Fibroblast of mammary gland (primary cell): Measurements from ENCODE around the gene VASN.

Source experiments
- DNase-seq: peaks from one replicate; pipeline ENCODE4 v3.0.0-alpha.2; 2010; ENCODE audit warnings: low read depth
- H3K4me3 ChIP-seq: 2 replicates; pipeline ENCODE4 v1.5.1; 2011; ENCODE audit warnings: low read depth, mild to moderate bottlenecking, low read length, moderate library complexity; ENCODE audit not compliant: control insufficient read depth
- CTCF ChIP-seq: conservative IDR thresholded peaks from 2 replicates; pipeline ENCODE4 v1.5.1; 2011; ENCODE audit warnings: low read depth, low read length, inconsistent platforms; ENCODE audit not compliant: control insufficient read depth, insufficient read depth

The VASN gene

GRCh38 chr16:4386451-4386805 lies 14.8 kb downstream of the VASN start:
- no peak for TF ChIP-seq CTCF
- H3K4me3 ChIP-seq, result no peak overlapping the region
- DNase-seq, result peak; percentile 58

DNA sequence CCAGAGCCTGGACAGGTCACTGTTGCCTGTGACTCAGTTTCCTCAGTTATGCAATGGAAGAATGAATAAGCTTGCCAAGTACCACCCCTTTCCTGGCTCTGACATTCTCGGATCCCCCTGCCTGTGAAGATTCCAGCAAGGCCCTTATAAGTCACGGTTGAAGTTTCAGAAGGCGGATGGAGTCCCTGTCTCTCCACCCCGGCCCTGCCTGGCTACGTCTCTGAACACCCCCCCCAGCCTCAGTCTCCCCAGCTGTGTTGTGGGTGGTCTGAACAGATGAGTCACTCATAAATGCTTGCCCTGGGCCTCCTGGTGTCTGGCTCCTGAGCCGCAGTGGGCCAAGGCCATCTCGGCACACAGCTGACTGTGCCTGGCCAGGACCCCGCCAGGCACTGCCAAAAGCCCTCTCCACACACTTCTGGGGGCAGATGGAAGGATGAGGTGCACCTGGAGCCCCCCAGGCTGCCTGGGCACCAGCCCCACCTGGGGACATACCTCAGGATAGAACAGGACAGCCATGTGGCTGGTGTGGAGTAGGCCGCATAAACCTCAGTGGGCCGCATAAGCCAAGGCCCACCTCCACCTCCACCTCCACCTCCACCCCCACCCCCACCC lies 15.4 kb downstream of the VASN start:
- no peak overlapping the region for H3K4me3 ChIP-seq
- peak; percentile 70 for DNase-seq
- TF ChIP-seq CTCF, result no peak

- TF ChIP-seq CTCF, result no peak
- no peak overlapping the region for H3K4me3 ChIP-seq
- DNase-seq, result no peak
Observed at GRCh38 chr16:4387781-4388180, 16.1 kb downstream of the VASN start.

DNA sequence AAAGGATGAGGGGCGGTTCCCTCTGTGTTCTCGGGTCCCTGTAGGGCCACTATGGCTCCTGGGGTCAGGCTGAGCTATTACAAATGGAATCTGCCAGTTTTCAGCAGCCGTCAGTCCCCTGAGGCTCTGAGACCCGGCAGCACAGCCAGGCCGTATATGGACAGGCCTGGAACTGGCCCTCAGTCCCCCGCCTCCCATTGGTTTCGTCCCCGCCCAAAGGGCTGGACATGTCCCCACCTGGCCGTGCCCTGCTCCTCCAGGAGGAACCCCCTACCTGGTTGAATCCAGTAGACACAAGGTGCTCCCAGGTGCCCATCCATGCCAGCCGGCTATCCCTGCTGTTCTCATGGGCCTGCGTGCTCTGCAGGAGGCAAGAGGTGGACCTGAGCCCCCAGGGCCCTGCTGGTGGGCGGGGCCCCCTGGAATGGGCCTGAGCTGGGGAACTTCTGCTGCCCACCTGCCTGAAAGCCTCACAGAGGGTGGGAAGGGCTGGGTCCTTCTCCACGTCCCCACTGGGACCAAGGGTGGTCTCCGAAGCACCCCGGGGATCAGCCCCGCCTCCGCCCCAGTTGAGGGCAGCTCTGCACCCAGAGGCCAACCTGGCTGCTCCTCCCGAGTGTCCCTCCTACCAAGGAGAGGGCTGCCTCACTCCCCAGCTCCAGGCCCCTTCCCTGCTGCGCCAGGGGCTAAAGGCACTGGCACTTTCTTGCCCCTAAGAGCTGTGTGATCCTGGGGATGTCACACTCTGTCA lies 16.8 kb downstream of the VASN start:
- no peak overlapping the region for H3K4me3 ChIP-seq
- DNase-seq, result peak; percentile 44
- TF ChIP-seq CTCF, result no peak

GRCh38 chr16:4389051-4389955 lies 17.7 kb downstream of the VASN start:
- TF ChIP-seq CTCF, result no peak
- no peak for DNase-seq
- H3K4me3 ChIP-seq, result no peak overlapping the region

GRCh38 chr16:4390266-4391260 lies 18.9 kb downstream of the VASN start:
- no peak for DNase-seq
- no peak overlapping the region for H3K4me3 ChIP-seq
- peak; percentile 4 for TF ChIP-seq CTCF
